ENCODE measurements around the gene NPAS3. TPM values are rescaled to one million over a fixed set of nuclear protein-coding genes. Genes with fewer than 3 reads are reported as not detected.

NPAS3 gene
- 3.6 TPM for total RNA-seq
- long read RNA-seq, partial matches to known transcripts = 0 of 3 reads
- long read RNA-seq, other reads (novel, unspliced or antisense) = 3 of 3 reads

DNA sequence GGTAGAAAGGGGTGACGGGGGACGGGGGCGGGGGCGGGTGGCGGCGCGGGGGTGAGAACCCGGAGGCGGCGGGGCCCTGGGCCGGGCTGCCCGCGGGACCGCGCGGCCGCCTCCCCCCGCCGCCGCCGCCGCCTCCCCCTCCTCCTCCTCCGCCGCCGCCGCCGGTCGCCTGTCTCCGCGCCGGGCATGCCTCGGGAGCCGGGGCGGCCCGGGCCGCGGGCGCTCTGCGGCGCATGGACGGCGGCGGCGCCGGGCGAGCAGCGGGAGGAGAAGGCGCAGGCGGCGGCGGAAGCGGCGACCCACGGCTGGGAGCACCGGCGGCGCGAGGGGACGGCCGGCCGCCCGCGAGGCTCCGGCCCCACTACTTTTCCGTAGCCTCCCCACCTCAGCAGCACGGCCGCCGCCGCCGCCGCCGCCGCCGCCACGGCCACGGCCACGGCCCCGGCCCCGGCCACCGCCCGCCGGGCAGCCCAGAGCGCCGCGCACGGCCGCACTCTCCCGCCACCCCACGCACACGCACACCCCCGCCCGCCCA is at the start of gene NPAS3:
NPAS3 (plus strand) TSS at position 161 of the 535 bp plus-strand sequence.
- DNase-seq (ENCODE audit: low spot score) = no peak

DNA sequence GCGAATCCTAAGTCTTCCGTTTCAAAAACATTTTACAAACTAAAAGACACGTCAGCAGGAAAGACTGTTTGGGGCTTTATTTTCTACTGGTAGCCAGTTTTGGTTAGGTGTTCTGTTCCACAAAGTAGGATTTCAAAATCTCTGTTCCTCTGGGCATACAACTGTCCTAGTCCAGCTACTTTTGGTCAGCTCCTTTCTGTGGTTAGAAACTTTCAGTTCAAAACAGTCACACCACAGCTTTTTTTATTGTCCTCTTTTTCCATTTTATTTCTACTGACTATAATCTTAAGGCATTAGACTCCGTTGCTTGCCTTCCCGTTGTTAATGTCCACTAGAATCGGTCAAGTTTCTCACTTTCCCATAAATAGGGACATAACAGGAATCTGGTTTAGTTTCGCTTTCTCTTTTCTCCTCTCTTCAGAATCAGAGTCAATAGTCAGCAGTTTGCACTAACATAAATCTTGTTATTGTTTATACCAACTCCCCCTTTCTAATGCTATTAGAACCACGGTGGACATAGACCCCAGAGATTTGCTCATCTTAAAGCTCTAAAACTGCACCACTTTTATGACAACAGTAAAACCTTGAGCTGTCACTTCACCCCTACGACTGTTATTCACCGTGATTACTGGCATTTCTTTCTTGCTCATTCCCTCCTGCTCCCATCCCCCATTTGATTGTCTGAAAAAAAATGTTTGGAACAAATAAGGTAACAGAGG is 41.5 kb upstream of the NPAS3 start:
- DNase-seq (ENCODE audit: low spot score) = no peak

DNA sequence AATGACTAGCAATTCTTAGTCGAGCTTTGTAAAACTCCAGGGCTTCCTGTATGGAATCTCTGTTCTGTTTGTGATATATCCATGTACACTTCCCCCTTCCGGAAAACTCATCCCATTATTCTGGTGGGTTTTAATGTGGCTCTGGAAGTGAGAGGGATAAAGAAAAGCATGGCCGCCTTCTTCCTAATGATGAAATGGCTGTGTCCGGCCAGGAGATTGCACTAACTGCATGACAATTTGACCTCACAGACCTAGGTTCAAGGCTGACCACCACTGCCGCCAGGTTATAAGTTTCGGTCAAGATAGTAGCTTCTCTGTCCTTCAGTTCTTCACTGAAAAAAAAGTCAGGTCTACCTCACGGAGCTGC is 41.0 kb upstream of the NPAS3 start:
- no peak for DNase-seq (ENCODE audit: low spot score)

DNA sequence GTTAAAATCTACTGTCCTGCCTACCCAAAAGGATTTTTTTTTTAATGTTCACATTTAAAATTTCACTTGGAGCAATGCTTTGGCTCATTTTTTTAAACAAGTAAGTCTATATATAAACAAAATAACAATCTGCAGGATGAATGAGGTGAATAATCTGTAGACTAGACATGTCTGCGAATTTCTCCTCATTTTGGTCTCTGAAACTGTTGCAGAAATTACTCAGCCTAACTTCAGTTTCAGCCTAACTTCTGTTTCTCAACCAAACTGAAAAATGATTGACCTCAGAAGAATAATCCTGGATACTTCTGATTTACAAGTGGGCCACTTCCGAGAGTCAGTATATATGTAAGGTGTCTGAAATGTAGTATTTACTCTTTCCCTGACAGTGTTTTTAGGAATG is 39.8 kb upstream of the NPAS3 start:
- DNase-seq (ENCODE audit: low spot score) = no peak

DNA sequence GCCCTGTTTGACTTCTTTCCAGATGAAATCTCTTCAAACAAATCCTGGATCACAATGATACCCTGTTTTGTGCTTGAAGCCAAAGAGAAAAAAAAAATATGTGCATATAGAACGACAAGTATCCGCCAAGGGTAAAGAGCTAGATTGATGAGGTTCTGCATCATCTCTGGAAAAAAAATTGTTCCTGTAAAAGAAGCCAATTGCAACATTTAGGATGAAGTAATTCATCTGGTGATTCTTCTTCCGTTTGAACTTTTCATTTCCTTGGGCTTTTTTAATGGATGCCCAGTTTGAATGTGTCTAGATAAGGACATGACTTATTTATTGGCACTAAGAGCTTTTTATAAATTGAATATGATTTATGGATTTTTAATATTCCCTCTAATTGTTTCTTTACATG is 38.1 kb upstream of the NPAS3 start:
- no peak for DNase-seq (ENCODE audit: low spot score)

DNA sequence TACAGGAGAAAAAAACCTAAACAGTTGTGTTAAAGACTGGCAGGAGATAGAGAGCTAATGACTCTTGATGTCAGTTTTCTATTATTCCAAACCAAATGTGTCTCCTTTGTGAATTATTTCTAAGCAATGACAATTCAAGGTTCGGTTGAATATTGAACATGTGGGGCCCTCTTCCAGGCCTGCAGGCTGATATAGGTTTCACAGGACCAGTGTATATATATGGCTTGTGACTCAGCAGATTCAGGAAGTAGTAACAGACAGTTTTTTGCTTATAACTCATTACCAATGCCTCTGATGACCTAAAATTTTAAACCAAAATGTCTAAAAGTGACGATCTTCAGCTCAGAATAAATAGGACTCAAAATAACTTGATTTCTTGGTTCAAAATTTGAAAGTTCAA is 33.7 kb upstream of the NPAS3 start:
- no peak for DNase-seq (ENCODE audit: low spot score)

DNA sequence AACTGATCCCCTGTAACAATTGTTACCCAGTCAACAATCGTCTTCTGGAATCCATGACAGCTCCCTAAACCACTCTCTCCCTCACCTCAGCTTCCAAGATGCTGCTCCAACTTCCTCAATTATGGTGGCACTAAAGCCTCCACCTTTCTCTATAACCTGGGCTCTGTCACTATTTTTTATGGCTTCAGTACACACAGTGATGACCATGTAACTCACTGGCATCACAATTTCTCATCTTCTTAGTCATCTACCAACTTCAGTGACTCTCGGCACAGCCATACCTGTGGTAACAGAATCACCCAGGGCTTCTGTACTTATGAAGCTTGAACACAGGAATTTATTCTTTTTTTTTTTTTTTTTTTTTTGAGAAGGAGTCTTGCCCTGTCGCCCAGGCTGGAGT is 32.0 kb upstream of the NPAS3 start:
- DNase-seq (ENCODE audit: low spot score) = no peak

DNA sequence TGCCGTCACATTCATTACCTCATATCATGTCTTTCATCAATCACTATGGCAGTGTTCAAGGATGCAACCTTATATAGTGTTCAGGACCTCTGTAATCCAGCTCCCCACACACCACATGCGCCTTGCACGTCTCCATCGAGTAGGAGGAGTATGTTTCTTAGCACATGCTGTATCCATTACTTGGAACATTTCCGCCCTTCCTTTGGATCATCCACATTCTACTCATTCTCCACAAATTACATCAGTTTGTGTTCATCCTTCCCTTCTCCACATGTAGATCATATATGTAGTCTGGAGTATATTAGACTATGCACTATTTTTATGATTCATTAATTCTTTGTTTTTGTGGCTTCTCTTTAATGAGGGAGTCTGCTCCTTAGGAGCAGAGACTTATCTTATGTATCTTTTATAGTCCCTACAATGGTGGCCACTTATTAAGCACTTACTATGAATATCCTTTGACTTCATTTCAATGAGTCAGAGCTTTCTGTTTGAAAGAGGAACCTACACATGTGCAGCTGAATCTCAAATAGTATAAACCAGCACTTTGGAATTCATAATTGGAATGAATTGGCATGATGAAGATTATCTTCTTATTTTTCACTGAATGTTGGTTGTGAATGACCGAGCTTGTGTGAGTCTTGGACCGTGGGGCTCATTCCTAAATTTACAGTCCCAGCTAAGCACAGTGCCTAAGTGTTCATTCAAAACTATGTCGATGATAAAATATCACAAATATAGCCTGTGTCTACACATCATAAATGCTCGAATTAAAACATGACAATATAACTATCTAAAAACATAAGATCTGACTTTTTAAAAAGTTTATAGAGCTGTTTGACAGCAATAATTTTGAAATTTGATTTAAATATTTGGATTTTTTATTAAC is 30.2 kb upstream of the NPAS3 start:
- no peak for DNase-seq (ENCODE audit: low spot score)

DNA sequence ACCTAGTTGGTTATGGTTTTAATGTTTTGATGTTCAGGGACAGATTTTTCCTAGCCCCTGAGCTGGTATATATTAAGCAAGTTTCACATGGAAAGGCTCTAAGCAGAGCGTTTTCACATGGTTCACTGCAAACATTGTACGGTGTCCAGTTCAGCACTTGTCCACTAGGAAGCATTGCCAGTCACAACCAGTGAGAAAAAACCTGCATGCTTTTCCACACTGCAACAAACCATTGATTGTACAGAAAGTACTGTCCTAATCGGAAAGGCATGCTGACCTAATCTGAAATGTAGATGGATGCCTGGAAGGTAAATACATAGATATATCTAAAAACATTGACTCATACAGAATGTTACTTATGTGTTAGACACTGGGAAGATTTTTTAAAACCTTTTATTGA is 25.0 kb upstream of the NPAS3 start:
- DNase-seq (ENCODE audit: low spot score) = no peak

DNA sequence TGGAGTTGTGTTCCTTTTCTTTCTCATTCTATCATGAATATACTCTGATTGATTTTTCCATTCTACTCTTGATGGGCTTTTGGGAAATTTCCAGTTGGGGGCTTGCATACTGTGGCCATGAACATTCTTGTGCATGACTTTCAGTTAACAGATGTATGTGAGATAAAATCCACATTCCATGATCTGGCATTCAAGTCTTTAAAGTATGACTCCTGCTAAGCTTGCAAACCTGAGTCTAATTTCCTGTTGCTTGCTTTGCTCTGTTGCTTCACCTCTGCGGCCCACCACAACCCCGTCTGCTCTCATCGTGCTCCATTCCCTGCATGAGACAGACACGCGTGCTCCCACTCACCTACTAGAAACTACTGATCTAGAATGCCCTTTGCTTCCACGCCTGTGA is 24.3 kb upstream of the NPAS3 start:
- DNase-seq (ENCODE audit: low spot score) = no peak

DNA sequence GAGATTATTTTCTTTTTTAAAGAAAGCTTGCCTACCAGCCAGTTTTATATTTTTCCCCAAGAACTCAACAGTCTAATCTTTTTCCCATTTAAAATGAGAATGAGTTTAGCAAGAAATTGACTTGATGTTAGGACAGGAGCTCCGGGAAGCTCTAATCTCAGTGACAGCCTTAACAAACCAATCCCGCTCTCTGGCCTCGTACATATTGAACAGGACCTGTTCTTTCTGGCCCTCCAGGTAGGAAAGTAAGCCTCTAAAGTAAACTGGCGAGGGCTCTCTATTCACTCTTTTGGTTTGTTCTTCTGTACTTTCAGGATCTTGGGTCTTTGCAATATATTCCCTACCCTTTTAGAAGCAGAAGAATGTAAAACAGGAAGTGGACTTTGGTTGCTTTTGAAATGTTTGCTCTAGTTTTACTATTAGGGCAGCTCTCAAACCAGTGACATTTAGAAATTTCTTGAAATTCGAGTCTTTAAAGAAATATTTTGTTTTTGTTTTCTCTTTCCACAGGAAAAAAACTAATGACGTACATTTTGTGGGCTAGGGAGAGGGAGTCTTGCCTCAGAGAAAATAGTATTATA is 17.9 kb upstream of the NPAS3 start:
- DNase-seq (ENCODE audit: low spot score) = no peak

DNA sequence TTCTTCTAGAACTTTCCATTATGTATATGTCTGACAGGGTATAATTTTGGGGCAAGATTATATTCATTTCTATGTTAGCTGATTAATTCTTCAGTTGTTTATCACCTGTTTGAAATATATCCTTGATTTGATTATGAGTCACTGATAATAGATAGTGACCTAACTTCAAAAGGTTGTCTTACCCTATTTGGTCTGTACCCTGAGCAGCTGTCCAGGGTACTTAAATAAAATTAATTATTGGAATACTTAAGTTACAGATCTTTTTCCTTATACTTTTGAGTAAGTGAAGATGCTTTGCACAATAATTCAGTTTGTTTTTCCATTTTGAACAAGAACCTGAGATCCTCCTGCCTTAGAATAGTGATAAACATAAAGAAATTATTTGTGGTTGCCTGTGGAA is 13.2 kb upstream of the NPAS3 start:
- DNase-seq (ENCODE audit: low spot score) = no peak

DNA sequence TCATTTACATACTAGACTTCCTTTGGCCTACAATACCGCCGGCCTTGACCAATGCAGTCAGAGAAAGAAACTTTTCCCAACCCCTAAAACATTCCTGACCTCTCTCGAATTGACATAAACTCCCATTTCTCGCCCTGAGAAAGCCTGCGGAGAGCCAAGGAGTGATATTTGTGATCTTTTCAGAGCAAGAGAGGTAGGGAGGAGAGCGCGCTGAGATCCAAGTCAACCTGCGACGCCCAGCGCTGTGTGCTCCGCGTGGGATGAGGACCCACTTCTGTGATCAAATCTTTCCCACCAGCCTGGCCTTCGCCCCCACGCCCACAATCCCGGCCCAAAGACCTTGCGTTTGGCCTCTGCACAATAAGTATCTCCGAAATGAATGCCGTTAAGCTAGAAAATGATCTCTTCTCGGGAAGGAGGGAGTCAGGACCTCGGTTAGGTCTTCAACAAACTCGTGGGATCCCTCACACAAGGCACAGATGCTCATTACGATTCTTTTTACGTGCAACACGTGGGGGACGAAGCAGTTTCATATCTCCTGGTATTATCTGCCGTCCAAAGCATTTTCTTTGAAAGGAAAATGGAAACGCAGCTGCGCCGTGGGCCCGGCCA is 6.3 kb upstream of the NPAS3 start:
- DNase-seq (ENCODE audit: low spot score) = no peak

DNA sequence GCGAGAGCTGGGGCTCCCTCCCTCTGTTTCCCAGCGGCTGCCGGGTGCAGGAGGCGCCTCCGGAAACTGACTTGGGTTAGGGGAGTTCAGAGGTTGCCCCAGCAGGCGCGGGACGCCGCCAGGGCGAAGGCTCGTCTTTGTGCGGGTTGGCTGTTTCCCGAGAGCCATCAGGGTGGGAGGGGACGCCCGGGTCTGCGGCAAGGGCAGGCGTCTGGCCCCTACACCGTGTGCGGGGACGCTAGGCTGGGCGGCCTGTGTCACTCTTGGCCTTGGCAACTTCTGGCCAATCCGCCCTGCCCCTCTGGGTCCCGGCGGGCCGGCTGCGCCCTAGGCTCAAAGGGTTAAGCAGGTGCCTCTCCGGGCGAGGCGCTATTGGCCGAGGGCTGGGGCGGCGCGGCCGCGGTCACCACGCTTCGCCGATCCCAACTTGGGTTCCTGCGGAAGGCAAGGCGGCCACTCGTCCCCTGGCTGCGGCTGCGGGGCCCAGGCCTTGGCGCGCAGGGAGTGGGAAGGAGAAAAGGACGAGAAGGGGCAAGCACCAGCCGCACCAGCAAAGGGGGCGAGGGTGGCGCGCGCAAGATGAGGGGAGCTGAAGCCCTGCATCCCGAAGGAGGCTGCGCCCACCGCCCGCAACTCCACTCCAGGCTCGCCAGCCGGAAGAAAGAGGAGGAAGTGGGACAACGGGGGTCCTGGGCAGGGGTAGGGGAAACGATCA is 5.6 kb upstream of the NPAS3 start:
- DNase-seq (ENCODE audit: low spot score) = no peak

DNA sequence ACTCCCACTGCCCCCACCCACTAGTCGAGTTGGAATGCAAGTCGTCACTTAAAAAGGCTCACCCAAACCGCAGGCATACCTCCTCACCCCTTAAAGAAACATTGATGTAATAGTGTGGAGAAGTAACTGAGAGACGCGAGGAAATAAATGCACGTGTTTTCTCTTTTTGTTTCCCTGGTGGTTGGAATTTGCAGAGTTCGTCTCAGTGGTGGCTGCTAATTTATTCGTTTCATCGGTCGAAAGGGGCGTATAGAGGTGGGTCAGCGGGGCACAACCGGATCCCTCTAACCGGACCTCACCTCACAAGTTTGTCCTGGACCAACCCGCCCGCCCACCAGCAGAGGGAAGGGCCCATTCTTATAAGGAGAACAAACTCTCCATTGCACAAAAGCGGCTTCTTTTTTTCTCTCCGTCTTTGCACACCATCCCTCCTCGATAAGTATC is 5.0 kb upstream of the NPAS3 start:
- no peak for DNase-seq (ENCODE audit: low spot score)

DNA sequence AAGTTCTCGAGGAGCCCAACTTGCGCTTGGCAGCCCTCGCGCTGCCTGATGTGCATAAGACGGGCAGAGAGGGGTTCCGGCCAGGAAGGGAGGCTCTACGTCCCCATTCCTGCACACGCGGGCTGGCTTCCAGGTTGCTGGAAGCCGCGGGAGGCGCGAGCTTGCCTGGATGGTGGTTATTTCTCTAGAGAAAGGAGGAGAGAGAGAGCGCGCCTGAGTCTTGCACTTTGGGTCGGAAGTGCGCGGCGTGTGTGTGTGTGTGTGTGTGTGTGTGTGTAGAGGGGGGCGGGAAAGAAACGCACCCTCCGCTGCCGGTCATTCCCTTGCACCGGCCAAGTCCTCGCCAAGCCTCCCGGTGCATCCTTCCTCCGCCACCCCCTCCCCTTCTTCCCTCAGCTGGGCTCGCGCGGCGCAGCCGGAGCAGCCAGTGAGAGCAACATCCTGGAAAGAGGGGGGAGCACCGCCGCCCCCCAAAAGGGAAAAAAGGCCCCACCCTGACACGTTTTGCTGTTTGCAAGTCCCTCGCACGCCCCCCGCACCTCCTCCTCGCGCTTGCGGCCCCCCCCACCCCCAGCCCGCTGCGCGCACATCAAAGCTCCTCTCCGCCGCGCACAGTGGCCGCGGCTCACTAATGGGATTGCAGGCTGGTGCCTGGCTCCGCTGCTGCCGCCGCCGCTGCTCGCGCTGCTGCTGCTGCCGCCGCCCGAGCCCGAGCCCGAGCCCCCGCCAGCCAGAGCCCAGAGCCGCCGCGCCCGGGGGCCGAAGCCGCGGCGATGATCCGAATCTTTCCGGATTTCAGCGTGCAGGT is 4.4 kb upstream of the NPAS3 start:
- no peak for DNase-seq (ENCODE audit: low spot score)

DNA sequence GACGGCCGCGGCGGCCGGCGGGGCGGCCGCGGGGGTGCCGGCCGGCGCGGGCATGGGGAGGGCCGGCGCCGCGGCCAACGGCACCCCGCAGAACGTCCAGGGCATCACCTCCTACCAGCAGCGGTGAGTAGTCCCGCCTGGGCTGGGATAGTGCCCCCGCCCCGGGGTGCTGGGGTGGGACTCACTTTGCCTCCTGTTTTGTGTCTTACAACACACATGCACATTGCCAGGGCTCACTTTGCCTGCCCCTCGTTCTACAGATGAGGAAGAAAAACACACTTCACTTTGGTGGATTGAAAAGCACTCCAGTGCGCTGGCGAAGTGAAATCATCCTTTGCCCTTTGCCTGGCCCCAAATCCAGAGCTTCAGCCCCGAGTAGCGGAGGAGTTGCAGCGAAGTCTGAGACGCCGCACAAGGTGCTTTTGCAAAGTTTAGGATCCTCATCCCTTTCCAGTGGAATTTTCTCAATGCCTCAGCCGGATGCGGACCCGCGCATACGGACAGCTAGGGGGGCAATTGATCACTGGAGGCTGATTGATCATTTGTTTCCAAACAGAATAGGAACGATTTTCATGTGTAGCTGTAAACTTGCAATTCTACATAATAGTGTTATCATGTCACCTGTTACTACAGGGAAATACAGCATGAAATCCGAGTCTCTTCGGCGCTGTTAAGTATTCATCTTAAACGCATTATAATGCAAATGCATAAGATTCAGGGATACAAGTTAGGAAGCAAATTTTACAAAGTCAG is 3.6 kb upstream of the NPAS3 start:
- no peak for DNase-seq (ENCODE audit: low spot score)

DNA sequence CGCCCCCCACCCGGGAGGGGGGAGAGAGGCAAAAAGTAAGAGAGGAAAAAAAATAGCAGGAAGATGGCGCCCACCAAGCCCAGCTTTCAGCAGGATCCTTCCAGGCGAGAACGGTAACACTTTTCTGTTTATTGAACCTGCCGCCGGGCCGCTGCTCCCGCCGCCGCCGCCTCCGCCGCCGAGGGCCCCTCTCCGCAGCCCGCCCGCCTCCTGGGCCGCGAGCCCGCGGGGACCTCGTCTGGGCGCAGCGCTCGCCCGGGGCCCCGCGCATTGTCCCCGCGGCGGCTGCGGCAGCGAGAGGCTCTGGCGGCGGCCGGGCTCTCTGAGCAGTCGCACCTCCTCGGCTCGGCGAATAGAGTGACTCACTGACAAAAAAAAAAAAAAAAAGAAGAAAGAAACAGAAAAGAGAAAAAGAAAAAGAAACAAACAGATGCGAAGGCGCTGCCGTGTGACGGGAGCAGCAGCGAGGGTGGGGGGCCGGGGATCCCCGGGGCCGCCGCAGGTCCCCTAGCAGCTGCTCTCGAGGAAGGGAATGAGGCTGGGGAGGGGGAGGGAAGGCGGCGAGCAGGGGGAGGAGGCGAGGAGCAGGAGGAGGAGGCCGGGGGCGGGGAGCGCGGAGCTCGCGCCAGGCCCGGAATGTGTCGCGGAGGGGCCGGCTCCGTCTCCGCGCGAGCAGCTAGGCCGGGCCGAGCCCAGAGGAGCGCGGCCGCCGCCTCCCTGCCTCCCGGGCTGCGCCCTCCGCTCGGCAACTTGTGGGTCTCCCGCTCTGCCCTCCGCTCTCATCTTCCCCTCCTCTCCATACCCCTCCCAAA is 781 bp downstream of the NPAS3 start:
- peak; percentile 92 for DNase-seq (ENCODE audit: low spot score)
